NCI-H446 treated with DMSO at 0.1 percent for 48 hours (cell line): ENCODE data around the gene AHNAK.

Source experiments
- DNase-seq: peaks from one replicate; lab custom pipeline; 2025; lab: John Stamatoyannopoulos, UW

AHNAK gene

GRCh38 chr11:62435846-62436660 is 110.6 kb downstream of the AHNAK start:
- DNase-seq: no peak

GRCh38 chr11:62433904-62434276 is 112.7 kb downstream of the AHNAK start:
- no peak for DNase-seq

- no peak for DNase-seq
These were observed 113.3 kb downstream of the AHNAK start for GRCh38 chr11:62433141-62433903.

- no peak for DNase-seq
These were observed 113.9 kb downstream of the AHNAK start for GRCh38 chr11:62432695-62433094.

- no peak for DNase-seq
These were observed 115.3 kb downstream of the AHNAK start for GRCh38 chr11:62431171-62431901.

- DNase-seq: peak; percentile 64
These were observed 116.2 kb downstream of the AHNAK start for GRCh38 chr11:62430425-62430824.

GRCh38 chr11:62428871-62429560 is 117.6 kb downstream of the AHNAK start:
- DNase-seq: no peak

- DNase-seq: no peak
These were observed 118.9 kb downstream of the AHNAK start for GRCh38 chr11:62427630-62428233.

GRCh38 chr11:62423012-62423411 is 123.6 kb downstream of the AHNAK start:
- DNase-seq: no peak

GRCh38 chr11:62421996-62422395 is 124.6 kb downstream of the AHNAK start:
- no peak for DNase-seq

GRCh38 chr11:62420882-62421281 is 125.7 kb downstream of the AHNAK start:
- DNase-seq: no peak

GRCh38 chr11:62419943-62420342 is 126.7 kb downstream of the AHNAK start:
- no peak for DNase-seq

GRCh38 chr11:62419314-62419929 is 127.2 kb downstream of the AHNAK start:
- DNase-seq: no peak

GRCh38 chr11:62418733-62419132 is 127.9 kb downstream of the AHNAK start, which contains the start of gene SCGB1A1:
Gene SCGB1A1 (plus strand): TSS chr11:62419033. CDS start chr11:62419096, 63 bp downstream.
- no peak for DNase-seq

GRCh38 chr11:62418136-62418535 is 128.5 kb downstream of the AHNAK start:
- DNase-seq: no peak

- no peak for DNase-seq
These were observed 130.0 kb downstream of the AHNAK start for GRCh38 chr11:62416596-62416995.

- no peak for DNase-seq
These were observed 133.4 kb downstream of the AHNAK start for GRCh38 chr11:62413060-62413696.

GRCh38 chr11:62411524-62411923 is 135.1 kb downstream of the AHNAK start:
- DNase-seq: no peak

GRCh38 chr11:62410972-62411371 is 135.6 kb downstream of the AHNAK start:
- DNase-seq: no peak

- no peak for DNase-seq
These were observed 136.8 kb downstream of the AHNAK start for GRCh38 chr11:62409831-62410230.

GRCh38 chr11:62406034-62406433 is 140.6 kb downstream of the AHNAK start:
- no peak for DNase-seq
